K562 (cell line): ENCODE results near the gene RAB6B. TPM values are rescaled to one million over a fixed set of nuclear protein-coding genes. Genes with fewer than 3 reads are reported as not detected.

Source experiments
- ATAC-seq: fragments of 200-7000 bp; cut with Tn5 transposase; 3 replicates; pipeline ENCODE4 v1.9.1; 2020; ENCODE audit warnings: moderate library complexity
- BruUV-seq: library from RNA; stranded (reverse); fragments of 400-500 nt; replicated peaks from 2 replicates; lab custom pipeline; 2021; lab: Mats Ljungman, UMichigan
- CTCF ChIA-PET: fragments of 300-600 bp; formaldehyde crosslinking; extraction: SDS; loops from one replicate; lab custom pipeline; 2021; ENCODE audit warnings: low intra/inter-chr PET ratio; lab: Yijun Ruan, JAX
- POLR2A ChIA-PET: fragments of 300-600, 350-650 bp; sonication (Branson Sonifier 250); formaldehyde crosslinking; extraction: SDS; loops from one replicate; lab custom pipeline; 2021; ENCODE audit warnings: antibody characterized with exemption, inconsistent platforms; lab: Yijun Ruan, JAX
- DNase-seq, 4 experiments: peaks; one replicate each; pipeline versions ENCODE4 v3.0.0 to v3.0.0-alpha.2; 2011 to 2018; ENCODE audit warnings: low spot score in 3 of 4, mixed read lengths in 3 of 4; ENCODE audit errors: extremely low read depth in 1 of 4
- FAIRE-seq: peaks from 2 replicates; lab custom pipeline; 2011; peaks lifted over from hg19 to GRCh38; lab: Jason Lieb, UNC
- H2AFZ ChIP-seq: 2 replicates; pipeline ENCODE4 v1.6.0; 2011; ENCODE audit warnings: low read depth, low read length, control low read depth, inconsistent platforms
- H3K27ac ChIP-seq: fragments of 200-600 bp; 3 replicates; pipeline ENCODE4 v1.8.0; 2011; ENCODE audit warnings: low read depth, mild to moderate bottlenecking, control low read depth, inconsistent platforms, low read length, moderate library complexity, mixed read lengths; ENCODE audit errors: extremely low read depth
- H3K27me3 ChIP-seq, 2 experiments: fragments of 300-600 bp in 1 of 2; 2 replicates in 1 of 2; 3 replicates in 1 of 2; pipeline versions ENCODE4 v1.6.0 to v1.8.0; 2011; ENCODE audit warnings: inconsistent platforms in 2 of 2, low read length in 2 of 2, mild to moderate bottlenecking in 1 of 2, mixed read lengths in 1 of 2, moderate library complexity in 1 of 2; ENCODE audit not compliant: control insufficient read depth in 2 of 2, insufficient read depth in 2 of 2
- H3K36me3 ChIP-seq: fragments of 300-600 bp; 3 replicates; pipeline ENCODE4 v1.8.0; 2011; ENCODE audit warnings: mild to moderate bottlenecking, low read length, inconsistent platforms; ENCODE audit not compliant: control insufficient read depth, insufficient read depth
- H3K4me1 ChIP-seq, 2 experiments: fragments of 200-600 bp in 1 of 2; replicated peaks in 1 of 2; 2 replicates in 1 of 2; 3 replicates in 1 of 2; pipeline versions ENCODE4 v1.5.1 to v1.8.0; 2011; ENCODE audit warnings: inconsistent platforms in 2 of 2, low read length in 2 of 2, mild to moderate bottlenecking in 1 of 2, mixed read lengths in 1 of 2, moderate library complexity in 1 of 2; ENCODE audit not compliant: control insufficient read depth in 2 of 2, insufficient read depth in 2 of 2
- H3K4me2 ChIP-seq: 2 replicates; pipeline ENCODE4 v1.6.1; 2011; ENCODE audit warnings: low read length, control low read depth, inconsistent platforms, mixed read lengths; ENCODE audit not compliant: insufficient read depth
- H3K4me3 ChIP-seq: fragments of 200-600 bp; sonication (generic), shearing (Covaris generic); 2 replicates; pipeline ENCODE4 v1.5.1; 2016; ENCODE audit warnings: control low read depth, inconsistent platforms
- H3K79me2 ChIP-seq: fragments of 200-600 bp; 3 replicates; pipeline ENCODE4 v1.8.0; 2011; ENCODE audit warnings: low read length, inconsistent platforms; ENCODE audit not compliant: control insufficient read depth, insufficient read depth
- H3K9ac ChIP-seq, 2 experiments: 2 replicates each; pipeline versions ENCODE4 v1.6.0 to v1.6.1; 2011; ENCODE audit warnings: low read depth in 2 of 2, low read length in 2 of 2, control low read depth in 1 of 2, inconsistent platforms in 1 of 2, mild to moderate bottlenecking in 1 of 2, mixed read lengths in 1 of 2; ENCODE audit not compliant: insufficient read depth in 1 of 2
- H3K9me1 ChIP-seq: one replicate; pipeline ENCODE4 v1.6.0; 2011; ENCODE audit warnings: inconsistent platforms, mild to moderate bottlenecking, low read length, moderate library complexity; ENCODE audit not compliant: control insufficient read depth, insufficient read depth
- H3K9me3 ChIP-seq: replicated peaks from 2 replicates; pipeline ENCODE4 v1.5.1; 2011; ENCODE audit warnings: low read depth, low read length, inconsistent platforms; ENCODE audit not compliant: control insufficient read depth, insufficient read depth
- H4K20me1 ChIP-seq: replicated peaks from 2 replicates; pipeline ENCODE4 v1.6.1; 2011; ENCODE audit warnings: low read length, inconsistent platforms, mixed read lengths; ENCODE audit not compliant: control insufficient read depth, insufficient read depth
- FOXJ2 ChIP-seq: fragments of 200-800 bp; sonication (Bioruptor generic); IDR thresholded peaks from 2 replicates; pipeline ENCODE4 v1.6.1; 2016; ENCODE audit warnings: missing genetic modification characterization, missing compliant biosample characterization
- MCM2 ChIP-seq: fragments of 450-650 bp; IDR thresholded peaks from 2 replicates; pipeline ENCODE4 v1.6.1; 2017; ENCODE audit warnings: low read depth, mild to moderate bottlenecking
- MTA2 ChIP-seq: fragments of 450-650 bp; IDR thresholded peaks from 2 replicates; pipeline ENCODE4 v1.6.1; 2016; ENCODE audit warnings: low read depth
- OTX1 ChIP-seq: fragments of 450-650 bp; formaldehyde crosslinking; IDR thresholded peaks from 2 replicates; pipeline ENCODE4 v1.4.0; 2022; ENCODE audit warnings: mild to moderate bottlenecking
- PHB ChIP-seq: fragments of 250-450 bp; sonication (Bioruptor Pico); IDR thresholded peaks from 2 replicates; pipeline ENCODE4 v1.5.0; 2021
- PML ChIP-seq: IDR thresholded peaks from 2 replicates; pipeline ENCODE4 v1.6.1; 2012; ENCODE audit warnings: low read length, inconsistent platforms
- POLR3A ChIP-seq: IDR thresholded peaks from 2 replicates; pipeline ENCODE4 v1.6.1; 2011; ENCODE audit warnings: borderline replicate concordance, mild to moderate bottlenecking, moderate library complexity; ENCODE audit not compliant: insufficient read length, insufficient read depth; ENCODE audit errors: extremely low read depth
- PTTG1 ChIP-seq: fragments of 450-650 bp; IDR thresholded peaks from 2 replicates; pipeline ENCODE4 v1.6.1; 2016; ENCODE audit warnings: low read depth, mild to moderate bottlenecking, missing genetic modification characterization, missing compliant biosample characterization
- ZNF324 ChIP-seq: fragments of 250-450 bp; sonication (Bioruptor Pico); IDR thresholded peaks from 2 replicates; pipeline ENCODE4 v1.4.0; 2020; ENCODE audit warnings: mild to moderate bottlenecking
- WGBS: fragments of 100-300 bp; shearing (Covaris generic); methylation state at CpG from one replicate; pipeline ENCODE4 v1.1.6; 2016; ENCODE audit warnings: low coverage, mixed read lengths; ENCODE audit not compliant: insufficient coverage; ENCODE audit errors: missing lambda C conversion rate; 5-methylcytosine and 5-hydroxymethylcytosine counted together
- in situ Hi-C: fragments of 300-500 bp; cut with MboI; formaldehyde crosslinking; loops from 4 replicates; pipeline ENCODE4 v1.15.0; 2018; ENCODE audit warnings: inconsistent platforms, mixed read lengths
- intact Hi-C: fragments of 100-400 bp; cut with micrococcal nuclease; formaldehyde crosslinking; loops from 2 replicates; pipeline ENCODE4 v1.14.2; 2022
- polyA plus RNA-seq, 8 experiments: library from polyadenylated mRNA; depleted of rRNA in 4 of 8; stranded (reverse) in 5 of 8; unstranded in 3 of 8; fragments of >200 nt; fragmentation: Nextera tagmentation in 2 of 8; fragmentation: Illumina TruSeq in 1 of 8; extraction: Ambion mirVana in 2 of 8; extraction: Trizol in 1 of 8; gene quantifications; 2 replicates each; pipeline versions ENCODE4 v1.2.1 to v1.2.3, GENCODE V29; 2011 to 2014; ENCODE audit warnings: inconsistent platforms in 1 of 8, missing spikeins in 1 of 8
- total RNA-seq, 7 experiments: library from RNA; depleted of rRNA in 6 of 7; stranded (reverse); fragments of >200 nt in 6 of 7; fragmentation: Illumina TruSeq in 2 of 7; extraction: Trizol in 2 of 7; gene quantifications; 2 replicates each; pipeline versions ENCODE4 v1.2.1 to v1.2.3, GENCODE V29; 2011 to 2021; ENCODE audit warnings: low replicate concordance in 1 of 7
- TF ChIP-seq, protein P1 (sequence below): fragments of 450-650 bp; IDR thresholded peaks from 2 replicates; pipeline ENCODE4 v1.6.1; 2016
- TF ChIP-seq, protein P2 (sequence below): fragments of 450-650 bp; conservative IDR thresholded peaks from 2 replicates; pipeline ENCODE4 v1.6.1; 2016; ENCODE audit warnings: missing genetic modification characterization, low read depth, mild to moderate bottlenecking, control low read depth, missing compliant biosample characterization

RAB6B gene
- total and polyA plus RNA-seq, 9 of the 15 experiments (the other 6 are each of a cell fraction or from before 2014, with no cell fraction given) = 0.60 to 18.1 (median 1.5) TPM

DNA sequence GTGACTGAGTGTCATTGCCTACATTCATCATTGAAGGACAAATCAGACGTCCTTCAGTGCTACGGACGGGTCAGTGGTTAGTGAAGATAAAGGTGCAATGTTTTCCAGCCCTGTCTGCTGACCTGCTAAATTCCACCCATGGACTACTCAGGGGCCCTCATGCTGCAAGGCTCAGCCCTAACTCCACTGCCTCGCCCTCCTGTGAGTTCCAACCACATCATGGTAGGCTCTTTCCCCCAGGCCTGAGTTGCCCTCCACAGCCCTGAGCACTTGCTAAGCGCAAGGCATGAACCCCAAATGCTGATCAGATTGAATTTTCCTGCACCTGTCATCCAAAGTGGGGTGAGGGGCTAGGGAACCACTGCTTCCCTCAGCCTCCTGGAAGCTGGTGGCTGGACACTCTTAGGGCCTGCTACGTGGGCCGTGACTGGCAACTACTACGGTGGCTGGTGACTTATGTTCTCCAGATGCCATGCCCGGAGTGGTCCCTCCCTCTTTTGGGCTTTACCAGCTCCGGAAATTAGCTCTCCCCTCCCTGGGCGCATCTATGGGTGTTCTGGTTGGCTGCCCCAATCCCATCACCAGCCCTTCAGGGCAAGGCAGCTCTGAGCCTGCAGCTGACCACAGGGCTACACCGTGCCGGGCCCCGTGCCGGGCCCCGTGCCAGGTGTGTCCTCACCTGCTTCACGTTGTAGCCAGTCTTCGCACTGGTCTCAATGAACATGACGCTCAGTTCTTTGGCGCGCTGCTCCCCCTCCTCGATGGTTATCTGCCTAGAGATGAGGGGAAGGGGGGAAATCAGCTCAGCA lies 58.0 kb downstream of the RAB6B start:
- Histone ChIP-seq H3K27ac (no peak overlapping the region), H2AFZ (no peak overlapping the region), H3K4me1 (peaks cover 0 to 9% of the 10 kb centered on the region in 2 experiments; a peak in 1 of 5 replicates), H4K20me1 (no peaks in the 10 kb centered on the region), H3K4me2 (no peak overlapping the region), H3K79me2 (no peaks in the 10 kb centered on the region), H3K36me3 (no peaks in the 10 kb centered on the region), H3K9me1 (no peaks in the 10 kb centered on the region), H3K9me3 (no peaks in the 10 kb centered on the region), H3K9ac (no peak overlapping the region), H3K27me3 (no peaks in the 10 kb centered on the region), H3K4me3 (no peak overlapping the region)
- POLR2A ChIA-PET = no interaction called here
- in situ Hi-C loops (no loop called here), intact Hi-C loops (no loop called here)
- WGBS = 54% methylated on average over 20 of the region's 22 CpGs
- CTCF ChIA-PET = no interaction called here
- ATAC-seq (no peak), FAIRE-seq (no peak), DNase-seq (no peak)
- BruUV-seq = no TSS peak
- no peak for TF ChIP-seq FOXJ2 (tag)
- TF ChIP-seq ZNF324 = no peak
- no peak for TF ChIP-seq MCM2
- no peak for TF ChIP-seq OTX1 (CRISPR knock-in tag)
- no peak for TF ChIP-seq MTA2
- TF ChIP-seq PTTG1 (tag) = no peak
- TF ChIP-seq, protein P1, sequence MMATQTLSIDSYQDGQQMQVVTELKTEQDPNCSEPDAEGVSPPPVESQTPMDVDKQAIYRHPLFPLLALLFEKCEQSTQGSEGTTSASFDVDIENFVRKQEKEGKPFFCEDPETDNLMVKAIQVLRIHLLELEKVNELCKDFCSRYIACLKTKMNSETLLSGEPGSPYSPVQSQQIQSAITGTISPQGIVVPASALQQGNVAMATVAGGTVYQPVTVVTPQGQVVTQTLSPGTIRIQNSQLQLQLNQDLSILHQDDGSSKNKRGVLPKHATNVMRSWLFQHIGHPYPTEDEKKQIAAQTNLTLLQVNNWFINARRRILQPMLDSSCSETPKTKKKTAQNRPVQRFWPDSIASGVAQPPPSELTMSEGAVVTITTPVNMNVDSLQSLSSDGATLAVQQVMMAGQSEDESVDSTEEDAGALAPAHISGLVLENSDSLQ = no peak
- TF ChIP-seq POLR3A = no peak
- no peak for TF ChIP-seq PHB (CRISPR knock-in tag)
- TF ChIP-seq, protein P2, sequence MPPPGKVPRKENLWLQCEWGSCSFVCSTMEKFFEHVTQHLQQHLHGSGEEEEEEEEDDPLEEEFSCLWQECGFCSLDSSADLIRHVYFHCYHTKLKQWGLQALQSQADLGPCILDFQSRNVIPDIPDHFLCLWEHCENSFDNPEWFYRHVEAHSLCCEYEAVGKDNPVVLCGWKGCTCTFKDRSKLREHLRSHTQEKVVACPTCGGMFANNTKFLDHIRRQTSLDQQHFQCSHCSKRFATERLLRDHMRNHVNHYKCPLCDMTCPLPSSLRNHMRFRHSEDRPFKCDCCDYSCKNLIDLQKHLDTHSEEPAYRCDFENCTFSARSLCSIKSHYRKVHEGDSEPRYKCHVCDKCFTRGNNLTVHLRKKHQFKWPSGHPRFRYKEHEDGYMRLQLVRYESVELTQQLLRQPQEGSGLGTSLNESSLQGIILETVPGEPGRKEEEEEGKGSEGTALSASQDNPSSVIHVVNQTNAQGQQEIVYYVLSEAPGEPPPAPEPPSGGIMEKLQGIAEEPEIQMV (tag) = no peak
- TF ChIP-seq PML = no peak
